ENCODE measurements around the gene ST13. TPM values are rescaled to one million over a fixed set of nuclear protein-coding genes. Genes with fewer than 3 reads are reported as not detected.
"Not testable (repeated sequence)": the region's sequence is repeated elsewhere in the genome, so short reads cannot be mapped to it uniquely, and the experiment has no call there.

The ST13 gene
- total RNA-seq, 1 experiment from 2014 or later, result 200 TPM

- ATAC-seq; BruUV-seq (replicated peaks); POLR2A ChIA-PET; H3K4me1 ChIP-seq (ENCODE audit: control insufficient read depth, insufficient read depth, low read length); in situ Hi-C loops (cut with HindIII; ENCODE audit: low pct_unique_long_range_greater_than_20kb, low sequenced_read_pairs); H3K9me3 ChIP-seq (ENCODE audit: control insufficient read depth, insufficient read depth, low read depth, low read length); DNase-seq (ENCODE audit: low read depth, low spot score); H3K27ac ChIP-seq (ENCODE audit: low read length); CTCF ChIA-PET; H3K4me3 ChIP-seq (ENCODE audit: low read depth in 2 of 2, low read length in 2 of 2); intact Hi-C loops (cut with micrococcal nuclease; ENCODE audit: unreplicated experiment); H3K27me3 ChIP-seq (ENCODE audit: control insufficient read depth, insufficient read depth, low read length); H3K36me3 ChIP-seq (ENCODE audit: control insufficient read depth, insufficient read depth, low read length): not testable (repeated sequence)
Measured at GRCh38 chr22:40781749-40782148, 74.7 kb downstream of the ST13 start.

Small RNA genes lying within 50 kb of the gene (microRNA-seq; reads per million reads assigned to microRNA genes)
- gene MIR4766 (ENCODE audit: unreplicated experiment), result 1.9 reads per million

Other genes with a start within 250 kb of the ST13 start
- gene MRTFA, start 219.9 kb downstream of the ST13 start, total RNA-seq (2021; ENCODE audit: unreplicated experiment), result 62.1 TPM
- not detected for gene MCHR1, start 177.2 kb downstream of the ST13 start, total RNA-seq (2021; ENCODE audit: unreplicated experiment)
- 28.9 TPM for gene SLC25A17, start 37.3 kb downstream of the ST13 start, total RNA-seq (2021; ENCODE audit: unreplicated experiment)
- gene XPNPEP3, start 509 bp upstream of the ST13 start, total RNA-seq (2021; ENCODE audit: unreplicated experiment), result 21.0 TPM
- not detected for gene DNAJB7, start 5.5 kb upstream of the ST13 start, total RNA-seq (2021; ENCODE audit: unreplicated experiment)
- 50.7 TPM for gene RBX1, start 94.7 kb upstream of the ST13 start, total RNA-seq (2021; ENCODE audit: unreplicated experiment)
- 46.8 TPM for gene EP300, start 236.0 kb upstream of the ST13 start, total RNA-seq (2021; ENCODE audit: unreplicated experiment)

Measured in Panc1 (cell line).